ENCODE measurements around the gene GSX1.

DNA sequence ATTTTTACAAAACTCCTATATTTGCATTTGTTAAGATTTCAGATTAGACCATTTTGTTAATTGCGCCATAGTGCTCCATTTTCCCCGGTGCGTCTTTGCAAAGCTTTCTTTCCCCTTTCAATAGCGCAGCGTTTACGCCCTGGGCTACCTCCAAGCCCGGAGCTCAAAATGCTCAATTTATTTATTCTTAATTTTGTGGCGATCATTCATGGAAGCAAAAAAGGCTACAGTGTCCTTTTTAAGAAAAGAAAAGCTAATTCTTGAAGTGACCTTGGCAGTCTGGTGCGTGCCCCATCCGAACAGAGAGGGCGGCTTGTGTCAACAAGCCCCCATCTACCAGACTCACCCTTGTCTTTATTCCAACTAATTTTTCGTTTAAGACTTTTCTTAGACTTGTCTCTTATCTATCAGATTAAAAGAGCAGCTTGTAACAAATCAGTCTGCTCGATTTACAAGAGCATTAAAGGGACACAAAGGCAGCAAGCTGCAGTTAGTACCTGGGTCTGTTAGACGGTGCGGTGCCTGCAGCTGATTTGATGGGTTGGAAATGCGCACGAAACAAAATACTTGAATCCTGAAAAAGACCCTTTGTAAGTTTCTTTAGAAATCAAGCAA is 30.1 kb downstream of the GSX1 start:
- TF ChIP-seq, protein P1, sequence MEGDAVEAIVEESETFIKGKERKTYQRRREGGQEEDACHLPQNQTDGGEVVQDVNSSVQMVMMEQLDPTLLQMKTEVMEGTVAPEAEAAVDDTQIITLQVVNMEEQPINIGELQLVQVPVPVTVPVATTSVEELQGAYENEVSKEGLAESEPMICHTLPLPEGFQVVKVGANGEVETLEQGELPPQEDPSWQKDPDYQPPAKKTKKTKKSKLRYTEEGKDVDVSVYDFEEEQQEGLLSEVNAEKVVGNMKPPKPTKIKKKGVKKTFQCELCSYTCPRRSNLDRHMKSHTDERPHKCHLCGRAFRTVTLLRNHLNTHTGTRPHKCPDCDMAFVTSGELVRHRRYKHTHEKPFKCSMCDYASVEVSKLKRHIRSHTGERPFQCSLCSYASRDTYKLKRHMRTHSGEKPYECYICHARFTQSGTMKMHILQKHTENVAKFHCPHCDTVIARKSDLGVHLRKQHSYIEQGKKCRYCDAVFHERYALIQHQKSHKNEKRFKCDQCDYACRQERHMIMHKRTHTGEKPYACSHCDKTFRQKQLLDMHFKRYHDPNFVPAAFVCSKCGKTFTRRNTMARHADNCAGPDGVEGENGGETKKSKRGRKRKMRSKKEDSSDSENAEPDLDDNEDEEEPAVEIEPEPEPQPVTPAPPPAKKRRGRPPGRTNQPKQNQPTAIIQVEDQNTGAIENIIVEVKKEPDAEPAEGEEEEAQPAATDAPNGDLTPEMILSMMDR (IDR thresholded peaks at IDR 0.05; ENCODE audit: extremely low read depth in 1 of 2, insufficient read depth in 1 of 2, low read depth in 1 of 2, low read length in 2 of 2), result no peak
- TF ChIP-seq POLR2A (IDR thresholded peaks at IDR 0.05; ENCODE audit: low read depth, low read length) (no peak), POLR2AphosphoS5 (IDR thresholded peaks at IDR 0.05; ENCODE audit: insufficient read depth, low read depth, low read length) (no peak), EZH2 (IDR thresholded peaks at IDR 0.05; ENCODE audit: borderline replicate concordance, low read depth, low read length, severe bottlenecking) (no peak), GATA2 (IDR thresholded peaks at IDR 0.05; ENCODE audit: insufficient read depth, insufficient read length, low read depth, low read length) (no peak), FOS (IDR thresholded peaks at IDR 0.05; ENCODE audit: borderline replicate concordance, insufficient read depth, low read length) (no peak)

All from endothelial cell of umbilical vein (primary cell).